Neural progenitor cell (in vitro differentiated cells): ENCODE results near the gene ALKBH2.

ENCODE experiments used
- CTCF ChIP-seq: fragments of 200-600 bp; sonication (generic); IDR thresholded peaks from 2 replicates; pipeline ENCODE4 v1.5.1; 2017; ENCODE audit warnings: antibody characterized with exemption, mild to moderate bottlenecking
- EZH2 ChIP-seq: fragments of 200-600 bp; sonication (generic); IDR thresholded peaks from 2 replicates; pipeline ENCODE4 v1.6.1; 2017; ENCODE audit warnings: antibody characterized with exemption, mild to moderate bottlenecking, moderate library complexity
- EZH2phosphoT487 ChIP-seq: fragments of 200-600 bp; sonication (generic); IDR thresholded peaks from 2 replicates; pipeline ENCODE4 v1.6.1; 2017; ENCODE audit warnings: antibody characterized with exemption

GRCh38 chr12:109139360-109139759 is 46.1 kb upstream of the ALKBH2 start:
- TF ChIP-seq EZH2: no peak
- no peak for TF ChIP-seq CTCF
- no peak for TF ChIP-seq EZH2phosphoT487
